SU-DHL-6 (cell line): ENCODE data around the gene MAP3K12.

Experiments
- CTCF ChIP-seq: fragments of 200-600 bp; sonication (generic); IDR thresholded peaks from one replicate; pipeline ENCODE4 v1.5.1; 2017; ENCODE audit warnings: antibody characterized with exemption, mild to moderate bottlenecking, low read length, moderate library complexity; ENCODE audit not compliant: insufficient read depth, poor library complexity, severe bottlenecking
- EZH2phosphoT487 ChIP-seq: fragments of 200-600 bp; sonication (generic), shearing (Covaris generic); conservative IDR thresholded peaks from 2 replicates; pipeline ENCODE4 v1.6.1; 2018; ENCODE audit warnings: mild to moderate bottlenecking, antibody characterized with exemption, low read length, moderate library complexity, mixed read lengths

- TF ChIP-seq CTCF = no peak
- TF ChIP-seq EZH2phosphoT487 = no peak
Measured at GRCh38 chr12:53523131-53523530, 23.9 kb upstream of the MAP3K12 start.
